NCI-H187 treated with DMSO at 0.1 percent for 48 hours (cell line): Measurements from ENCODE around the gene SHQ1.
"Not testable (repeated sequence)": the region's sequence is repeated elsewhere in the genome, so short reads cannot be mapped to it uniquely, and the experiment has no call there.

Experiments used
- DNase-seq: peaks from one replicate; lab custom pipeline; 2025; lab: John Stamatoyannopoulos, UW

SHQ1 gene

DNA sequence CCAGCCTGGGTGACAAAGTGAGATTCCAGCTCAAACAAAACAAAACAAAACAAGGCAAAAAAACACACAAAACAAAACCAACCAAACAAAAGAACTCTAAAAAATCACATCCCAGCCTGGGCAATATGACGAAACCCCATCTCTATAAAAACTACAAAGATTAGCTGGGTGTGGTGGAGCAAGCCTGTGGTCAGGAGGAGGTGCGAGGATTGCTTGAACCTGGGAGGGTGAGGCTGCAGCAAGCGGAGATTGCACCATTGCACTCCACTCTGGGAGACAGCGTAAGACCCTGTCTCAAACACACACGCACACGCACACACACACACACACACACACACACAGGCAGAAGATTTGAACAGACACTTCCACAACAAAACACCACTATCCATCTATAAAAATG lies 99.6 kb downstream of the SHQ1 start:
- no peak for DNase-seq

DNA sequence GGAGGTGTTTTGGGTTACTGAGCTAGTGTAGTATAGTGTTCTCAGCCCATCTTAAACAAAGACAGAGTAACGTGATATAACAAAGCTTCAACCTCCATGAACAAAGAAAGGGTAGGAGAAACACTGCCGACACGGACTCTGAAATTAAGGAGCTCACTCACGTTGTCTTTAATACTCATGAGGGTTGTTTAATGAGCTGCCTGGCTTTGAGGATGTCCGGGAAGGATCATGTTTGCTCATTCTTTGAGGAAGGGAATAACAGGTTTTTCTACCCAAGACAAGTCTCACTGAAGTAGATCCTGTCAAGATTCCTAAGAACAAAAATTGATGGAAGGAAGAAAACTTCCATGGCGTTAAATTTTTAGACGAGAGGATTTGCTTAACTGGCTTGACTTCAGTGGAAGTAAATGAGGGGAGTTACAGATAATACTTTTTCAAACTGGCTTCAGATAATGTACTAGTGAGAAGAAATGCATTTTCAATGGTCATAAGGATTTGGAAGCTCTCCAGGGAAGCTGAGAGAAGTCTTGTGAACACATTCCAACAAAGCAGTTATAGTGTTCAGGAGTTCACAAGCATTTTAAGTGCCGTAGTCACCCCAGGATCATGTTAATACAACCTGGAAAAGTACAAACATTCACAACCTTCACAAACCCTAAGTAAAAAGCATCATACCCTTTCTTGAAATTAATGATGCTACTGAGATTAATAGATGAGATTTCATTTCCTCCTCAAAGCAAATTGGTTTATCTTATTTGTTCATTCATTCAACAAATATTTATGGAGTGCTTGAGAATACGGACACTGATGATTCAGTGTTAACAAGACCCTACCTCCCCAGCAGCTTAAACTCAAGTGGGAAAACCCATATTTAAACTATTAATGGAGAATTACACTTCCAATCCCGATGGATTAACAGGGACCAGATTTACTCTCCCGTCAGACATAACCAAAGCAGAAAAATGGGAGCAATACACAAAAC lies 101.5 kb downstream of the SHQ1 start:
- DNase-seq = no peak

DNA sequence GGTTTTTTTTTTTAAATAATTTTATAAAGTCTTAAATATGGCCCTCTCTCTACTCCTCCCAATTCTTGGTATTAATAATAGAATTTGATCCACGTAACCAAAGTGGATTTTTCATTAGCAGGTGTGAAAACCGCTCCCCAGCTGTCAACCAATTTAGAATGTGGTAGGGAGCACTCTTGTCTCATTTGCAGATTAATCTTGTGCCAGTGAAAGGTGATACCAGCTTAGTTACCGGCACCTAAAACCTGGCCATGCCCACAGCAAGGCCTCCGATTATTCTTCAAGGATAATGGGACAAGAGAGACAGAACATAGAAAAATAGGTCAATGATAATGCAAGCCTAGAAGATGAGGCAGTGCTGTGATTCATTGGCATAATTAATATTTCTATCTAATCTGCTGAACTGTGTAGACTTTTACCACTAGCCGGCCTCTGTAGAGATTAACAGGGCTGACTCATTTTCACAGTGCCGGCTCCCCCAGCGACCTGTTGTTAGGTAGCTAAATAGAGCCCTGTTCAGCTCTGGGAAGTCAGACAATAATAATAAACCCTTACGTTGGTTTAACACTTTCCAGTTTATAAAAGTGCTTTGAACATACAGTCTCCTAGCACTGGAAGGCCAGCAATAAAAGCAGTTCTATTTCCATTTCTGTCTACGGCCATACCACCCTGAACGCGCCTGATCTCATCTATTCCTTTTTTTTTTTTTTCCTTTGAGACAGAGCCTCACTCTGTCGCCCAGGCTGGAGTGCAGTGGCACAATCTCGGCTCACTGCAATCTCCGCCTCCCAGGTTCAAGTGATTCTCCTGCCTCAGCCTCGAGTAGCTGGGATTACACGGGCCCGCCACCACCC lies 102.9 kb downstream of the SHQ1 start:
- DNase-seq = no peak

DNA sequence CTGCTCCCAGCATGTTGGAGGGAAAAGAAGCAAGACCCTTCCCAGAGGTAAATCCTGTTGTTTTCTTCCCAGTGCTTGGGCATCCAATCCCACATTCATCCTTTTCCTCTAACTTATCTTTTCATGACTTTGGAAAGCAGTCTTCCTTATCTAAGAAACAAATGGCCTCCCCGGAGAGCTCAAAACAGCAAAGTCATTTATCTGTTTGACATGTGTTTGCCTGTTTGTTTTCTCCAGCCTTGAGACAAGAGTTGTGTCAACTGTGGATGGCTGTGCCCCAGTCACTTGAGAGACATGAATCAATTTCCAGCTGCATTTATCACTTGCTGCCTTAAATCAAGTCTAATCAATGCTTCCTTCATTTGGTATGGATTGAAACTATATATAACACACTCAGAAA lies 103.9 kb downstream of the SHQ1 start:
- DNase-seq = no peak

DNA sequence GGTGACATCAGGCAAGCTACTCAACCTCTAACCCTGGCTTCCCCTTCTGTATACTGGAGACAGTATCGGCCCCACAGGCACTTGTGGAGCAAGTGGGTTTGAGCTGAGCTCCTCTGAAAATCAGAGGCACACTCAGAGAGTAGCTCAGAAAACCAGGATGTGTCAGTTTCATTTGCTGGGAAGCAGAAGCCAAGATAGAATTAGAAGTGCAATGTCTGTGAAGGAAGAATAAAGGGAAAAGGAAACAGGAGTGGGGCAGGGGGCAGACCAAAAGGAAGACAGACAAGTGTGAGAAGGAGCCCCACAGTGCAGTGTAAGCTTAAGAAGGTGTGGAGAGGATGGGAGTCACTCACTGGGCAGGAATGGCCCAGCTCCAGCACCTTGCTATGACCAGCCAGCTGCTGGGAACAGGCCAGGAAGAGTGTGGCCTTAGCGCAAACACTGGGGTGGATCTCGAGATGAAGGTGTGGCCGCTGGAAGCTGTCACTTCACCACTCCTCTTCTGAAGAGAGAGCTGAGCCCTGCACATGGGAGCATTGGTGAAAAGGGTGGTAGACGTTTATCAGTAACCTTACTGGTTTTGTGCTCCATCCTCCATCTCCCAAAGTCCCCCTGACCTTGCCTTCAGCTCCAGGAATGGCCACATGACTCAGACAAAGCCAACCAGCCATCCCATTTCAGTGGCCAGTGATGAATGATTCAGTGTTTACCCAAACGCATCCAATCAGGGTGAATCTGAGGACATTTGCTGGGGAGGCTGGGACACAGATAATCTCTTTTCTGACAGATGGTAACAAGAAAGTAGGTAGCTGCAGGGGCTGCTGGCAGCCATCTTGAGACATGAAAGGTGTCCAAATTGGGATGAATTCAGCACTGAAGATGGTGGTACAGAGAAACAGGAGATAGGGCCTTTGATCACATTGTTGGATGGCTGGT lies 108.4 kb downstream of the SHQ1 start:
- no peak for DNase-seq

DNA sequence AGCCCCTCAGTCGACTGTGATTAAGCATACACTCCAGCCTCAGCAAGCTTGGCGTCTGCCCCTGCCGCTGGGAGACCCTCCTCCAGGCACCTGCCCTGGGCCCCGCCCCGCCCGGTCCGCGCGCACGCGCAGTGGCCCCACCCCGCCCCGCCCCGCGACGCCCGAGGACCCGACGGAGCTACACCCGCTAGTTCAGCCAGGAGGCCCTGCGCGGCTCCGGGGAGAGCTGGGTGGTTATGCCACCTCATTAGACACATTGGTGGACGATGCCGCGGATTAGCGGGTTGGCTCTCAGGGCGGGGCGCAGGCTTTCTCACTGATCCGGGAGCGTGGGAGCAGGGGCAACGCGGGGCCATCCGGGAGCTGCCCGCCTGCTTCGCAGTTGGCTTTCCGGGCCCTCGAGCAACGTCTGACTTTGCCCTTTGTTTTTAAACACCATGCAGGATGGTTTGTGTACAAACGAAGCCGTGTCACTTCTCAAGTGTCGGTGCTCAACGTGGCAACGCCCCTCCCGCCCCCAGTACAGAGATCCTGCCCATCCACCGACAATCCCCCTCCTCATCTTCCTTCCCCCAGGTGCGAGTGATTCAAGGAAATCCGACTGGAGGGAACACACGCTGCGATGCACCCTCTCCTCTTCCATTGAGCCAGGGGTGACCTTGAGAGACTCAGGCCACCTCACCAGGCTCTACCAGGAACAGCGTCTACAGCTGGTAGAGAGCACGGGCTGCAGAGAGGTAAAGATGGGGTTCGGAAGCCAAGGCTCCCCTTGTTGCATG lies 109.3 kb downstream of the SHQ1 start:
- DNase-seq = no peak

DNA sequence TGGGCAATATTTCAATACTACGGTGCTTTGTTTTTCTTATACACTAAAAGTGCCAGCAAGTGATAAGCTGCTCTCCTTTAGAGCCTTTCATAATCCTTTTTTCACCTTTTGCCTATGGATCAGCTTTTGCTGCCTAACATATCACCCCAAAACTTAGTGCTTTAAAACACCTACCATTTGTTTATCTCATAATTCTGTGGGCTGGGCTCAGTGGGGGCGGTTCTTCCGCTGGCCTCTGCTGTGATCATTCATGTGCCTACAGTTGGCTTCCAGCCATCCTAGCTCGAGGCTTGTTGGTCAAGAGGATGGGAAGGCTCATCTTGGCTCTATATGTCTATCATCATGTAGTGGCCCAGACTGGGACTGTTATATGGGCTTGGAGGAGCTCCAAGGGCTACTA lies 113.2 kb downstream of the SHQ1 start:
- not testable (repeated sequence) for DNase-seq

DNA sequence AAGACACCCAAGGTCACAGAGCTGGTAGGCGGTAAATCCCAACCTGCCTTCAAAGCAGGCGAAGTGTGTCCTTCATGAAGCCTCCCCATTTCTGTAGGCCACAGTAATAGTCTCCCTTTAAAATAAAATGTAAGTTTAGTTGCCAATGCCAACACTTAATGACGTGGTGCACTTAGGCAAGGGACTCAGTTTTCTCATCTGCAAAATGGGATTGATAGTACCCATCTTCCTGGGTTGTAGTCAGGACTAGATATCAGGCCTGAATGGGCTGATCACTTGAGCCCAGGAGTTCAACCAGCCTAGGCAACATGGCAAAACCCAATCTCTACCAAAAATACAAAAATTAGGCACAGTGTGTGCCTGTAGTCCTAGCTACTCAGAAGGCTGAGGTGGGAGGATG lies 114.6 kb downstream of the SHQ1 start:
- DNase-seq = no peak

DNA sequence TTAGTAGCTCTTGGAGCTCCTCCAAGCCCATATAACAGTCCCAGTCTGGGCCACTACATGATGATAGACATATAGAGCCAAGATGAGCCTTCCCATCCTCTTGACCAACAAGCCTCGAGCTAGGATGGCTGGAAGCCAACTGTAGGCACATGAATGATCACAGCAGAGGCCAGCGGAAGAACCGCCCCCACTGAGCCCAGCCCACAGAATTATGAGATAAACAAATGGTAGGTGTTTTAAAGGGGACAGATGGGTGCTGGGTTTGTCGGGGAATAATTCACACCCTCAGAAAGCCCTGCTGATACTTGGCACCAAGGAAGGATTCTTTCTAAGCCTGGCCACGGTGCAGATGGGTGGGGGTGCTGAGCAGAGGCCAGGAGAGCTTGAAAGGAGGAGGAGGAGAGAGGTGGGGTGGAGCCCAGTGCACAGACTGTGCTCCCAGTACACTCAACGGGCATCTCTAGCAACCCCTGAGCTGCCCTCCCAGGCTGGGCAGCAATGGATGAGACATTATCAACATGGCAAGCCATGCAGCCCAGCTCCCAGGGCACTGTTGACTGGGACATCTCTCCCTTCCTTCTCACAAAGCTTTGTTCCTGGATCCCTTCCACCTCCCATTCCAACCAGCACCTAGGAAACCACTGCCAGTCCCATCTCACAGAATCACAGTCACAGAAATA lies 115.4 kb downstream of the SHQ1 start:
- DNase-seq = not testable (repeated sequence)

DNA sequence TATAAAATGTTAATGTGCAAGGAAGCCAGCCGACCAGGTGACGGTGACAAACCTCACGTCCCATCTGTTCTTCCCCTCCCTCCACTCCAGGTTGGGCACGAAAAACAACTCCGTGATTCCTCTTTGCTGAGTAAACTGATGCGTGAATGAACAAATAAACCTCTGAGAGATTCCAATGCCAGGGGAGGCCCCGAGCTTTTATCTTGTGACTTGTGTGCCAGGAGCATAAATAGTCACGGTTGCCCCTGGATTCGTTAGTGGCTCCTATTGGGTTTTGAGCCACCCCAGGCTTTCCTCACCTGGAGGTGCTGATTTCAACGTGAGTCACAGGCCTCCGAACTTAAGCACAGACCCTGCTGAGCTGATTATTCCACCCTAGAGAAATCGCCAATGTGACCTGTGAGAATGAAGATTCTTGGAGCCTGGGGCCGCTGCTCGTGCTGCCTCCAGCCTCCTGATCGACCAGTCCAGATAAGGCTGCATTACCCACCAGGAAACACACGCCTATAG lies 119.2 kb downstream of the SHQ1 start:
- DNase-seq = no peak

DNA sequence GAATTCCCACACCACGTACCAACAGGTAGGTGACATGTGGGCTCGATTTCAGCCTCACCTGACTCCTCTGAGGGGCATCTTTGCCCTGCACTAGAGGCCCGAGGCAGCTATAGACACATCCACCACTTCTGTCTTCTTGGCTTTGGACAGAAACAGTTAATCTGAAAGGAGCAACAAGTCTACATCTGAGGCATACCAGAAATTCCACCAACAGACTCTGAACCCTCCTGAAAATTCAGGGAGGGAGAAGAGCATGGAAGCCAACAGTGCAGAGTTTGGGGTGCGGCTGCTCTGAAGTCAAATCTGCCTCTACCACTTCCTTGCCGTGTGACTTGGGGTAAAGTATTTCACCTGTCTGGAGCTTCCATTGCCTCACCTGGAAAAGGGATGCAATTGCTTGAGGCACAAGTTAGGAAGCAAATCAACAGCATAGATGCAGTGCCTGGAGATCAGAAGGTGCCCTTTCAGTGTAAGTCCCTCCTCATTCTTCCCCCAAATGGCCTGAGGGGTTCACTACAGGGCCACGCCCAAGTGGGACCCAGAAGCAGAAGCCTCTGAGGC lies 119.8 kb downstream of the SHQ1 start:
- no peak for DNase-seq

DNA sequence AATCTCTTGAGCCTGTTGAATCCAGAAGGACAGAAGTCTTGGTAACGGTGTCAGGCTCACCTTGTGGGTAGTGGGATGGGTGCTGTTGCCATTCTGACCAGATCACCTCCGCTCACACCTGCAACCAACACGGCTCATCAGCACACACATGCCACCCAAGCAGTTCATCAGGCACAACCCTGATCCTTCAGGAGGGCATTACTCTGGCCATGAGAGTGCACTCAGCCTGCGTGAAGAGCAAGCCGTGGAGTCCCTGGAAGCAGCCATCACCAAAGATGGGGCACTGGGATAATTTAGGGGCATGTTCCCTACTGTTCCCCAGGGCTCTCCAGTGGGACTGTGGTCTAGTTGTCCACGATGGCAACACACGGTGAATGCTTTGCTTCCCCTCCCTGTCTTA lies 120.5 kb downstream of the SHQ1 start:
- DNase-seq = no peak

DNA sequence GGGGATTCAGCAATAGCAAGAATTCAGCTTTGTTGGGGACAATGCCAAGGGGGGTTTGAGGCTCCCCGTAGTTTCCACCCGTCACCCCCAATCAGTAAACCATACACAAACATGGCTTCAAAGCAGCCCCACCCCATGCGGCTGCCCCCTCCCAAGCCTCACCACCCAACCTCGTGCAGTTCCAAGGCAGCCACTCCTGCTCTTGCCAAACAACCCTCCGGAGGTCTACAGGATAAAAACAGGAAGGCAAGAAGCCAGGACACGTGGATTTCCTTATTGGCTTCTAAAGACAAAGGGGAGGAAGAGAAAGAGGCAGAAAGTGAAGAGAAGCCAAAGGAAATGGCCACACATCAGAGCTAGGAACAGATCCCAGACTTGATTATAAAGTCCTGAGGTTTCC lies 121.1 kb downstream of the SHQ1 start:
- no peak for DNase-seq

DNA sequence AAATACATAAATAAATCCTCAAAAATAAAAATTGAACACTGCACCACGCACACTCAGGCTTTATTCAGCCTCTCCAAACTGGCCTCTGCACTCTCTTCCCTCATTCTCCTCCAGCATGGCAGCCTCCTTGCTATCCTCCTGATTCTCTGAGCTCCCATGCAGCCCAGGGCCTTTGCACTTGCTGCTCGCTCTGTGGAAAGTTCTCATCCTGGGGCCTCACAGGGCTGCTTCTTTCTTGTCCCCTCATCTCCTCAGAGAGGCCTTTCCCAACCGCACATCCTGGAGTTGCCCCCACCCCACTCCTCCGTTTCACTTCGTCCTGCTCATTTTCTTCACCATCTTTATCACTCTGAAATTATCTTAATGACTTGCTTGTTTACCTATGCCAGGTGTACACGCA lies 123.0 kb downstream of the SHQ1 start:
- DNase-seq = no peak

DNA sequence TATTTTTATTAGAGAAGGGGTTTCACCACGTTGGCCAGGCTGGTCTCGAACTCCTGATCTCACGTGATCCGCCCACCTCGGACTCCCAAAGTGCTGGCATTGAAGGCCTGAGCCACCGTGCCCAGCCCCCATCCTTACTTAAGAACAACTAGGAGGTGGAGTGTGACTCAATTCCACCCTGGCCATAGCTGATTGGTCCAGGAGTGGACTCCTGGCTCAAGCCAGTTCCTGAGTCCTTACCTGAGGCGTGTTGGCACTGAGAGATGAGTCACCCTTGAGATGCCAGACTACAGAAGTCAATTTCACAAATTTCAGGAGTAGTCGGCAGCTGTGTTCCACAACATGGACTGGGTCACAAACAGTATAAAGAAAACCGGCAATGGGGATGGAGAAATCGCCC lies 124.2 kb downstream of the SHQ1 start:
- DNase-seq = no peak

DNA sequence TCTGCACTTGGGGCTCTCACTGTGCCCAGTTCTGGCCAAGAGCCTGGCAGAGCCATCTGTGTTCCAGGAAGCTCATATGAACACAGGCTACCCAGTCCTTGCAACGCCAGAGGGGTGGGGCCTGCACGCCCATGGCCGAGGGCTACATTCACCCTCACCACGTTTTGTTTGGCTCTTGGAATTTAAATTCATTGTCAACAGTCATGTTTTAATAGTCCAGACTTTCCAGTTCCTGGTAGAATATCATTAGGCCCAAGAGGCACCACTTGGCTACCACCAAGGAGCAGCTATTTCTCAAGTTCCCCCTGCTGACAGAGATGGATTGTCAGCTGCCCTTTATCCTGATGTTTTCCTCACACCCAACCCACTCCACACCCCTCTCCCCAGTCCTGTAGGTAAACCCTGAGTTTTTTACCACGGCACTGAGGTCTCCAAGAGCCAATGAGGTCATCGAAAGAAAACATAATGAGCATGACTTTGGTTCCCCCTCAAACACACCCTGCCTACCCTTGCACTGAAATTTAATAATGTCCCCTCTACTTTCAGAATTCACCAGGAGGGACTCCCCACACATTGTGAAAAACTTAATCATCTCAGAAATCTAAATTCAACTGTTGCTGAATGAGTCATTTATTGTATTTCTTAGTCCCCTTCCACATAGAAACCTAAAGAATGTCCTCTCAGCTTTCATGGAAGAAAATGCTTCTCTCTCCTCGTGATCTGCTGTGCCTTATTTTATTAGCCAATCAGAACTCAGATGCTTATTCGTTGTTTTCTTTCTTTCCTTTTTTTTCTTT lies 125.1 kb downstream of the SHQ1 start:
- DNase-seq = no peak

DNA sequence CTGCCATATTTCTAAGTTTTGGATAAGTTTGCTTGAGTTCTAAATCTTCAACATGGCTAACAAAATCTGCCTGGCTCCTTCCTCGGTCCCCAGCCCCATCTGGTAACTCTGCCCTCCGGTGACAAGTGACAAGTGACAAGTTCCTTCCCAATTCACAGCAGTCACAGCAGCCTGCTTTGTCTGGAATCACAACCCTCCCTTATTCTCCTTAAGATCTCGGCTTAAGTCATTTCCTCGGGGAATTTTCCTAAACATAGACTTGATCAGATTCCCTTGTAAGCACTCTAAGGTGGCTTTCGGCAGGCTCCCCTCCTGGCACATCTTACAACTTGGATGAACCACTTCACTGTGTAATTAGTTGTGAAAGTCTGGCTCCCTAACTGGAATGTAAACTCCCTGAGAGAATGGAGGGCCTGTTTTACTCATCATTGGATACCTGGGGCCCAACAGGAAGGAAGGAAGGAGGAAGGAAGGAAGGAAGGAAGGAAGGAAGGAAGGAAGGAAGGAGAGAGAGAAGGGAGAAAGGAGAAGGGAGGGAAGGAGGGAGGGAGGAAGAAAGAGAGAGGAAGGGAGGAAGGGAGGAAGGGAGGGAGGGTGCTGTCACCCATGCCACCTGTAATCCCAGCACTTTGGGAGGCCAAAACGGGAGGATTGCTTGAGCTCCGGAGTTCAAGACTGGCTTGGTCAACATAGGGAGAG lies 126.4 kb downstream of the SHQ1 start:
- DNase-seq = no peak

DNA sequence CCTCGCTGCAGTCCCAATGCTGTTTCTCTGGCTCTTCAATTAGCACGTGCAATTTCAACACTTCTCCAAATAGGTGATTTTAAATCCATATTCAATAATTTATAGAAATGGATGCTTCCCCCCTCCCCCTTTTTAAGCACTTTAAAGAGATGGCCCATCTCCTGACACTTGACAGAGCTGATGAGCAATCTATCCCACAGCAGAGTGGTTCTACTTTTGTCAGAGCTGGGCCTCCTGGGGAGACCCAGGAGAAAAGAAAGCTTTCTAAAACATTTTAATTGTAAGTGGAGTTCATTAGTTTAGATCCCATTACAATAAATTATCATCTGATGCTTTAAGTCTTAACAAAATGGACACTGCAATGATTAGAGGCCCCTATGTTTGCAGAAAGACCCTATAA lies 127.7 kb downstream of the SHQ1 start:
- peak; percentile 23 for DNase-seq

DNA sequence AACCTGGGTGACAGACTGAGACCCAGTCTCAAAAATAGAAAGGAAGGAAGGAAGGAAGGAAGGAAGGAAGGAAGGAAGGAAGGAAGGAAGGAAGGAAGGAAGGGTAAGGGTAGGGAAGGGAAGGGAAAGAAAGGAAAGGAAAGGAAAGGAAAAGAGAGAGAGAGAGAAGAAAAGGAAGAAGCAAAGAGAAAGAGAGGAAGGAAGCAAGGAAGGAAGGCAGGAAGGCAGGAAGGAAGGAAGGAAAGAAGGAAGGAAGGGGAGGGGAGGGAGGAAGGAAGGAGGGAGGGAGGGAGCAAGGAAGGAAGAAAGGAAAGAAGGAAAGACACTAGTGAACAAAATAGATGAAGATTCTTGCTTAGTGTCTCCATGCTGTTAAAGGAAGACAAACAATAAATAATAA lies 129.1 kb downstream of the SHQ1 start:
- no peak for DNase-seq
